Left kidney (tissue), 2 donors: ENCODE results near the gene KIAA0040. TPM values are rescaled to one million over a fixed set of nuclear protein-coding genes. Genes with fewer than 3 reads are reported as not detected.
"Not testable (repeated sequence)": the region's sequence is repeated elsewhere in the genome, so short reads cannot be mapped to it uniquely, and the experiment has no call there.

Experiments used
- DNase-seq: peaks from one replicate; pipeline ENCODE4 v3.0.0-alpha.2; 2013
- polyA plus RNA-seq: library from polyadenylated mRNA; unstranded; fragments of 120-200 nt; gene quantifications from one replicate; pipeline ENCODE4 v1.2.1, GENCODE V29; 2013; ENCODE audit not compliant: insufficient read length

The KIAA0040 gene
- polyA plus RNA-seq, 1 donor, result 18.0 TPM

DNA sequence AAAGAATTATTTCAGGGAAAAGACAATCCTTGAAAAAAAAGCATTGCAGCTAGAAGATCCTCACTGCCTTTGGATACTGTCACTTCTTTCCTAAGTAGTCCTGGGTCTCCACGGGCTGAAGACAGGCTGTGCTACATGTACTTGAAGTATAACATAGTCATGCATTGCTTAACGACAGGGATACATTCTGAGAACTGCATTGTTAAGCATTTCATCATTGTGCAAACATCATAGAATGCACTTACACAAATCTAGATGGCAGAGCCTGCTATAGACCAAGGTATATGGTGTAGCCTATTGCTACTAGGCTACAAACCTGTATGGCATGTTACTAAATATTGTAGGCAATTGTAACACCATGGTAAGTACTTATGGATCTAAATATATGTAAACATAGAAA lies 54.0 kb downstream of the KIAA0040 start:
- no peak for DNase-seq

DNA sequence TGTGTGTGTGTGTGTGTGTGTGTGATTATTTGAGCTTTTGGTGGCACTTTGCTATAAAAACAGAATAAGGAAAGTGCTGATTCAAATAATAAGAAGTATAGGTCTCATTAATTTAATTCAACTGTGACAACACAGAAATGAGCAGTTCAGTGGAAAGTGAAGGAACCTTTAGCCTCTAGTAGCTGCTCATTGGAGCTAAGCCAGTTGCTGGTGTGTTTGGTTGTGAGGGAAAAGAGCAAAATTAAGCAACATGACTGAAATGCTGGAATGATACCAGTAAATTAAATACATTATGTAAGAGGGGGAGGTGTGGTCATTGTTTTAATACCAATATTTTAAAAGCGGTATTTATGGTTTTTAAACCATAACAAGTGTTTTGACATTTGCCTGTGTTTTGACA lies 55.2 kb downstream of the KIAA0040 start:
- no peak for DNase-seq

GRCh38 chr1:175136246-175136645 lies 56.3 kb downstream of the KIAA0040 start:
- DNase-seq, result no peak

DNA sequence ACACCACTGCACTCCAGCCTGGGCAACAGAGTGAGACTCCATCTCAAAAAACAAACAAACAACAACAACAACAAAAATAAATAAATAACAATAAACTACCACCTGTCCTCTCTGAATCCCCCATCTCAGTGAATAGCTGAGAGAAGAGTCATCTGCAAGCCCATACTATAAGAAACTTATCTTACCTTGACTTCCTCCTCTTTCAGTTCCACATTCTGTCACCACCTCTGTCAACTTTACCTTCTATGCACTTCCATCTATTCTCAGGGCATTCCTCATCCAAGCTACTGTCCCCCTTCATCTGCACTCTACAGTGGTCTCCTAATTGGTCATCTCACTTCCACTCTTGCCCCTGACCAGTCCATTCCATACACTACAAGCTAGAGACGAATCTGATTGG lies 58.1 kb downstream of the KIAA0040 start:
- DNase-seq, result no peak

DNA sequence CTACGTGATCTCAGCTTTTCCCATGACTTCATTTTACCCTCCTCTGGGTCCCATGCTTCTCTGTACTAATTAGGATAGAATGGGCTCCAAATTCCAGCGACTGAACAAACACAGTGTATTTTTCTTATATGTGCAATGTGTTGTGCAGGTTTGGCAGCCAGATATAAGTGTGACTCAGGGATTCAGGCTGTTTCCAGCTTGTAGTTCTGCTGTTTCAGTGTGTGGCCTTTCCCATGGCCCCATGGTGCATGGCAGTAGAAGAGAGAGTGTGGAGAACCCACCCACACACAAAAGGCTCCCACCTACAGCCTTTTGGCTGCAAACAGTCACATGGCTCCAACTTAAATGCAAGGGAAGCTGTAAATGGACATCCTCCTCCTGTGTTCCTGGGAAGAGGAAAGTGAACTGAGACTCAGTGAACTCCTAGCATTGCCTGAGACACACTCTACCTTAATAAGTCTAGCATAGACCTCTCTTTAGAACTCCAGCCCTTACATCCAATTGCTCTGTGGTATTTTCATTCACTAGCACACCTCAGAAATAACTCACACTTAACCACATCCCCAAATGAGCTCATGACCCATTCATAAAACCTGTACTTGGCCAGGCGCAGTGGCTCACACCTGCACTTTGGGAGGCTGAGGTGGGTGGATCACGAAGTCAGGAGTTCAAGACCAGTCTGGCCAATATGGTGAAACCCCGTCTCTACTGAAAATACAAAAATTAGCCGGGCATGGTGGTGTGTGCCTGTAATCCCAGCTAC lies 58.7 kb downstream of the KIAA0040 start:
- DNase-seq, result no peak

DNA sequence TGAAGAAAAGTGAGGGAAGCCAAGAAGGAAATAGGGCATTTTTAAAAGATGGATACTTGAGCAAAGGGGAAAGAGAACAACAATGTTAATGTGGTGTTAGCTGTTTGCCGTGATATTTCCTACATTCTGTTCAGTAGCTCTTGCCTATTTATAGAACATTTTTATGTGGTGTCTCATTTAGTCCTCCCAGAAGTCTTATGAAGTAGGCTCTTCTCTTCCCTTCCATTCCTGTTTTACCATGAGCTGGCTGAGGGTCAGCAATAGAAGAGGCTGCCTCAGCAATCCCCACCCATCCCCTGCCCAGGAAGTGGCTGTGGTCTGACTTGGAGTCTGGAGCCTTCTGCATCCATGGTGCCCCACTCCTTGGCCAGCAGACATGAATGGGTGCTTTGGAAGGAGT lies 60.1 kb downstream of the KIAA0040 start:
- DNase-seq, result no peak

GRCh38 chr1:175131095-175131494 lies 61.5 kb downstream of the KIAA0040 start:
- DNase-seq, result no peak

GRCh38 chr1:175130649-175131045 lies 61.9 kb downstream of the KIAA0040 start:
- DNase-seq, result no peak

DNA sequence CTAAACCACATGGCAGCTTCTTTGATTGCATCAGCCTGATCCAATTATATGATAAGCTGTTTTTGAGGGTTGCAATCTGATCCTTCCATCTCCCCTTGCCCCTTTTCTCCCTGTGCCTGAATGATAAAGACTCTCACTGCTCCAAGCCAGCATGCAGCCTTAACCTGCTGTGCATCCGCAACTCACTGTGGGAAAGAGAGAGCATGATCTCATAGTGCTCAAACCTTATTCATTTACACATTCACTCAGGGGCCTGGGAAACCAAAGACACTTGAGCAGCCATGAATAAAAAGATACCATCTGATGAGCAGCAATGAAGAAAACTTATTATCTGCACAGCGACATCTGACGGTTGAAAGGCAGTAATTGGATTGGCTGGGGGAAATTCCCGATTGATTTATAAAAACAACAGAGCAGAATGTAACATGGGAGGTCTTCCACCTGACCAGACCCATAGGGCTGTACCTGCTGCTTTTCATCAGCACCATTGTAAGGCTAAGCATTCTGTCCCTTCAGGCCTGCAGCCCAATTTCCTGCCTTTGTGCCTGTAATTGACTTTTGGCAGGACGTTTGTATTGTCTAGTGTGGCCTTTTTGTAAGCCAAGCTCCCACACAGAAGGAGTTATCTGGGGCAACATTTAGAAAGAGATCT lies 62.5 kb downstream of the KIAA0040 start:
- DNase-seq, result no peak

- DNase-seq, result no peak
Observed at GRCh38 chr1:175129644-175129996, 63.0 kb downstream of the KIAA0040 start.

GRCh38 chr1:175129182-175129581 lies 63.4 kb downstream of the KIAA0040 start:
- no peak for DNase-seq

- DNase-seq, result no peak
Observed at GRCh38 chr1:175128523-175128922, 64.1 kb downstream of the KIAA0040 start.

DNA sequence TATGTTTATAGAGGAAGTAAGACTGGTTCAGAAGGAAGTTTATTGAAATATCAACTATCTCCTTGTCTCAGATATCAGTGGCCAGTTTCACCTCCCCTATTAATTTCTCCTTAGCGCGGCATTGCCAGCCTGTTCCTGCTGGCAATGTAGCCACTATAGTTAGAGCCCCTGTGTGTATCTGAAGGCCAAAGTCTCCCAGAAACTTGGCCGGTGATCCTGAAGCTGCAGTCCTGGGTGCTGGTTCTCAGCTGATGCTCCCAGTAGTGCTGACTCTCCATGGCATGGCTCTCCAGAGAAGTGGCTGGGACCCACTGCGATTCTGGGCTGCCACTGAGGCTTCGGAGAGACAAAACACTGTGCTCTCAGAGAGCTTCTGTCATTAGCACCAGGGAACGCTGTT lies 65.0 kb downstream of the KIAA0040 start:
- DNase-seq, result no peak

GRCh38 chr1:175126347-175126746 lies 66.2 kb downstream of the KIAA0040 start:
- no peak for DNase-seq

- DNase-seq, result no peak
Observed at GRCh38 chr1:175124861-175125260, 67.7 kb downstream of the KIAA0040 start.

- no peak for DNase-seq
Observed at GRCh38 chr1:175120511-175120910, 72.1 kb downstream of the KIAA0040 start.

DNA sequence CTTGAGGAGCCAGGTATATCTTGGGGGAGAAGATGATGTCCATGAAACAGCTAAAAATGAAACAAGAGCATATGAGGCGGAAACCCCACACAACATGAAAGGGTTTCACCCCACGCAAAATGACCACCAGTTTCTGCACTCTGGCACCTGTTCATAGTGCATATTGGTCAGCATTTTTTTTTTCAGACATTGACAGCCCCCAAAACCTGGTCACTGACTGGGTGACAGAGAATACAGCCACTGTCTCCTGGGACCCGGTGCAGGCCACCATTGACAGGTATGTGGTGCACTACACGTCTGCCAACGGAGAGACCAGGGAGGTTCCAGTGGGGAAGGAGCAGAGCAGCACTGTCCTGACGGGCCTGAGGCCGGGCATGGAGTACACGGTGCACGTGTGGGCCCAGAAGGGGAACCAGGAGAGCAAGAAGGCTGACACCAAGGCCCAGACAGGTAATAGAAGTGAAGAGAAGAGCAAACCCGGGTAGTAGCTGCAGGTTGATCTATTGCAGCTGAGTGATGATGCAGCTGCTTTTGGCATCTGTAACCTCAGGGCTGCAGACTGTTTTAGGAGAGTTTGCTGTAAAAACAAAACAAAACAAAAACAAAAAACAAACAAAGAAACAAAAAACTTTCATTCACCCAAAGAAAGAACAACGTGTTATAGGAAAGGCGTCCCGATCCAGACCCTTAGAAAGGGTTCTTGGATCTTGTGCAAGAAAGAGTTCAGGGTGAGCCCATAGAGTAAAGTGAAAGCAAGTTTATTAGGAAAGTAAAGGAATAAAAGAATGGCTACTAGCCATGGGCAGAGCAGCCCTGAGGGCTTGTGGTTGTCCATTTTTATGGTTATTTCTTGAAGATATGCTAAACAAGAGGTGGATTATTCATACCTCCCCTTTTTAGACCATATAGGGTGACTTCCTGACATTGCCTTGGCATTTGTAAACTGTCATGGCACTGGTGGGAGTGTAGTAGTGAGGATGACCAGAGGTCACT lies 73.9 kb downstream of the KIAA0040 start:
- no peak for DNase-seq

GRCh38 chr1:175116903-175117302 lies 75.7 kb downstream of the KIAA0040 start:
- no peak for DNase-seq

DNA sequence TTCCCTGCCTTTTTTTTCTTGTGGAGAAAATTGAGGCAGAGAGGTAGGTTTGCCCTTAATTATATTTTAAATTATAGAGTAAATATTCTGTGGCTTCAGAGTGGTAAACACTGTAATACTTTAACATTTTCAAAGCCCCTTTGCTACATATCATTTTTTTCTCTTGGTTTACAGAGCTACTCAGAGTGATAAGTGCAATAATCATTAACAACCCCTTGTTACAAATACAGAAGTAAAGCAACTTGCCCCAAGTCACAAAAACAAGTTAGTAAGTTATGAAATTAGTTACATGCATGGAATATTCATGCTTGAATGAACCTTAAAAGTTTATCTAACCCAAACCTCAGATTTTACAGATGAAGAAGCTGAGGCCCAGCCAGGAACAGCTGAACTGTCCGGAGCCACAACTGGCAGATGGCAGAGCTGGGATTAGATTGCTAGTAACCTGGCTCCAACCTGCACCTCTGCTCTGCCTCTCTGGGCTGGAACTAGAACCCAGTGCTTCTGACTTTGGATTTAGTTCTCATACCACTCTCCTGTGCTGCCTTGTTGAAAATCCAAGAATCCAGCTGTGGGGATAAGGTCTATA lies 76.3 kb downstream of the KIAA0040 start:
- DNase-seq, result no peak

GRCh38 chr1:175114996-175115395 lies 77.6 kb downstream of the KIAA0040 start:
- DNase-seq, result no peak

- DNase-seq, result not testable (repeated sequence)
Observed at GRCh38 chr1:175108331-175108820, 84.2 kb downstream of the KIAA0040 start.
